ENCODE results near the gene ZFPM1. TPM values are rescaled to one million over a fixed set of nuclear protein-coding genes. Genes with fewer than 3 reads are reported as not detected.

ZFPM1 gene
- total RNA-seq, 1 donor from 2014 or later = 9.6 TPM

GRCh38 chr16:88541831-88542616 lies 88.9 kb downstream of the ZFPM1 start:
- intact Hi-C loops (cut with DNase I) = no loop called here
- DNase-seq (ENCODE audit: low spot score) = no peak

- intact Hi-C loops (cut with DNase I) = no loop called here
- no peak for DNase-seq (ENCODE audit: low spot score)
Measured at GRCh38 chr16:88543230-88543813, 90.2 kb downstream of the ZFPM1 start.

GRCh38 chr16:88545781-88546180 lies 92.7 kb downstream of the ZFPM1 start:
- intact Hi-C loops (cut with DNase I) = no loop called here
- DNase-seq (ENCODE audit: low spot score) = no peak

- intact Hi-C loops (cut with DNase I) = no loop called here
- DNase-seq (ENCODE audit: low spot score) = no peak
Measured at GRCh38 chr16:88548131-88548874, 95.2 kb downstream of the ZFPM1 start.

GRCh38 chr16:88548985-88549384 lies 95.9 kb downstream of the ZFPM1 start:
- intact Hi-C loops (cut with DNase I) = no loop called here
- DNase-seq (ENCODE audit: low spot score) = no peak

GRCh38 chr16:88549671-88550245 lies 96.7 kb downstream of the ZFPM1 start:
- no peak for DNase-seq (ENCODE audit: low spot score)
- intact Hi-C loops (cut with DNase I) = no loop called here

- DNase-seq (ENCODE audit: low spot score) = no peak
- intact Hi-C loops (cut with DNase I) = no loop called here
Measured at GRCh38 chr16:88550246-88550661, 97.2 kb downstream of the ZFPM1 start.

GRCh38 chr16:88552166-88552565 lies 99.1 kb downstream of the ZFPM1 start:
- DNase-seq (ENCODE audit: low spot score) = no peak
- intact Hi-C loops (cut with DNase I) = no loop called here

GRCh38 chr16:88552815-88553214 lies 99.7 kb downstream of the ZFPM1 start:
- no peak for DNase-seq (ENCODE audit: low spot score)
- intact Hi-C loops (cut with DNase I) = no loop called here

- intact Hi-C loops (cut with DNase I) = no loop called here
Measured at GRCh38 chr16:88553739-88554138, 100.7 kb downstream of the ZFPM1 start.

GRCh38 chr16:88554711-88555264 lies 101.7 kb downstream of the ZFPM1 start:
- DNase-seq (ENCODE audit: low spot score) = no peak
- intact Hi-C loops (cut with DNase I) = no loop called here

More at GRCh38 chr16:88553739-88554138, 100.7 kb downstream of the ZFPM1 start:
- no peak for DNase-seq (ENCODE audit: low spot score)

GRCh38 chr16:88556294-88556988 lies 103.4 kb downstream of the ZFPM1 start:
- no peak for DNase-seq (ENCODE audit: low spot score)
- intact Hi-C loops (cut with DNase I) = no loop called here

GRCh38 chr16:88558457-88559442 lies 105.7 kb downstream of the ZFPM1 start:
- no peak for DNase-seq (ENCODE audit: low spot score)
- intact Hi-C loops (cut with DNase I) = no loop called here

- intact Hi-C loops (cut with DNase I) = loop anchor here (10.0 kb wide), 1 partner anchor 796 kb away; the partner anchor contains the start of gene KLHDC4
- DNase-seq (ENCODE audit: low spot score) = no peak
Measured at GRCh38 chr16:88560714-88561484, 107.8 kb downstream of the ZFPM1 start.

GRCh38 chr16:88561485-88562359 lies 108.6 kb downstream of the ZFPM1 start:
- intact Hi-C loops (cut with DNase I) = loop anchor here (2.0 to 10.0 kb wide), 2 partner anchors 119 to 797 kb away; partner anchors contain the start of gene KLHDC4
- DNase-seq (ENCODE audit: low spot score) = no peak

- intact Hi-C loops (cut with DNase I) = loop anchor here (10.0 kb wide), 1 partner anchor 801 kb away; the partner anchor contains the start of gene KLHDC4
Measured at GRCh38 chr16:88566158-88566557, 113.1 kb downstream of the ZFPM1 start.

More at GRCh38 chr16:88566158-88566557, 113.1 kb downstream of the ZFPM1 start:
- DNase-seq (ENCODE audit: low spot score) = no peak
